ENCODE results near the gene SENP1.

The SENP1 gene

DNA sequence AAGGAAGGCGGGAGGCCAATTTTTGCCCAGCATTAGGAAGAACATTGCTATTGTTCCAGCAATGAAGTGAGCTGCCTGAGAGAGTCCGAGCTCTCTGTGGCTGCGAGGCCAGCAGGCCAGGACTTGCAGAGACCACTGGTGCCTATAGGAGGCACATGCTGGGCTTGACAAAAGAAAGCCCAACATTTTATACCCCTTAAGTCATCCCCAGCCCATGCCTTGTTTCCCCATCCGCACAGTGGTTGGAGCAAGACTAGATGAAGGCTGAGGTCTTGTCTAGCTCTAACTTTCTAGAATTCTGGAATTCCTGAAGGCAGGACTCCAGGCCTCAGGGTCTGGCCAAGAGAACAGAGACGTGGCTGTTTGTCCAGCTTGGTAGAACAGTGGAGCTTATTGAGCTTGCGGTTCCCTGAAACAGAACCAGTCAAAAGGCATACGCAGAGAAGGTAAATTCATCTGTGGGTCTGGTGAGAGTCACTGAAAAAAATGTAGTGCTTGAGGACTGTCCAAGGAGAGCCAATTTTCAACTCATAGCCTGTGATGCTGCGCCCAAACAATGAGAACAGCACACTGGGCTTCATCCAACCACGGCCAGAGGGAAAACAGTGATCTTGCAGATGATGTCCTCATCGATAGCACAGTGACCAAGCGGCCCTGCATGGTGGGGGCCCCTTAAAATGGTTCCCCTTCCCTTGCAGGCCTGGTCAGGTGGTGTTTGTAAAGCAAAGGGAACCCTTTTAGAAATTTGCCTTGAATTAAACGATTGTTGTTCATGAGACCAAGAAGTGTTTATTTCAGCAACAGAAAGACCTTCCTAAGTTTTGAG is 74.5 kb downstream of the SENP1 start:
- H3K36me3 ChIP-seq (ENCODE audit: insufficient read depth, low read length): no peaks in the 10 kb centered on the region
- DNase-seq (ENCODE audit: low read depth, low spot score): no peak
- no peak overlapping the region for H3K27ac ChIP-seq
- no peaks in the 10 kb centered on the region for H3K9me3 ChIP-seq (ENCODE audit: low read depth, low read length)
- no peak overlapping the region for H3K9ac ChIP-seq (ENCODE audit: insufficient read length)
- H3K4me3 ChIP-seq: no peak overlapping the region
- TF ChIP-seq FOXP2 (optimal IDR thresholded peaks at IDR 0.05; ENCODE audit: control extremely low read depth, extremely low read length, insufficient read depth): no peak
- no peak for TF ChIP-seq POLR2AphosphoS5 (IDR thresholded peaks at IDR 0.05; ENCODE audit: borderline replicate concordance, low read depth, low read length)
- TF ChIP-seq EZH2 (IDR thresholded peaks at IDR 0.05): no peak

DNA sequence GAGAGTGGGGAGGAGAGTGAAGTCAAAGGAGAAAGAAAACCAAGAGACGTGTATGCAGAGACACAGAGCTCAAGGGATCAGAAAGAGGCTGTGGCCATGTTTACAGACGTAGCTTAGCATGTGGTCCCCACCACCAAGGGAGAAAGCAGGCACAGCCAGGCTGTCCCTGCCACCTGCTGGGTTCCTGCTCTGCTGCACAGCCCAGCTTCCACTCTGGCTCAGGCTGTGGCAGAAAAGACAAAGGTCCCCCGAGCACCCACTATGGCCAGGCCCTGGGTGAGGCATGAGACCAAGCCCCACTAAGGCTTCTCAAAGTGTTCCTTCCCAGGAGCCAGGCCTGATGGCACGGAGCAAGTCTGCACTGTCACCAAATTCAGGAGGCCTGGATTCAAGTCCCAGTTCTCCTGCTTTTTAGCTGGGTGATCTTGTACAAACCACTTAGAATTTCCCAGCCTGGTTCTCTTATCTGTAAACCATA is 75.7 kb downstream of the SENP1 start:
- TF ChIP-seq EZH2 (IDR thresholded peaks at IDR 0.05): no peak
- TF ChIP-seq POLR2AphosphoS5 (IDR thresholded peaks at IDR 0.05; ENCODE audit: borderline replicate concordance, low read depth, low read length): no peak
- no peak for TF ChIP-seq FOXP2 (optimal IDR thresholded peaks at IDR 0.05; ENCODE audit: control extremely low read depth, extremely low read length, insufficient read depth)
- H3K9me3 ChIP-seq (ENCODE audit: low read depth, low read length): no peaks in the 10 kb centered on the region
- no peak overlapping the region for H3K4me3 ChIP-seq

DNA sequence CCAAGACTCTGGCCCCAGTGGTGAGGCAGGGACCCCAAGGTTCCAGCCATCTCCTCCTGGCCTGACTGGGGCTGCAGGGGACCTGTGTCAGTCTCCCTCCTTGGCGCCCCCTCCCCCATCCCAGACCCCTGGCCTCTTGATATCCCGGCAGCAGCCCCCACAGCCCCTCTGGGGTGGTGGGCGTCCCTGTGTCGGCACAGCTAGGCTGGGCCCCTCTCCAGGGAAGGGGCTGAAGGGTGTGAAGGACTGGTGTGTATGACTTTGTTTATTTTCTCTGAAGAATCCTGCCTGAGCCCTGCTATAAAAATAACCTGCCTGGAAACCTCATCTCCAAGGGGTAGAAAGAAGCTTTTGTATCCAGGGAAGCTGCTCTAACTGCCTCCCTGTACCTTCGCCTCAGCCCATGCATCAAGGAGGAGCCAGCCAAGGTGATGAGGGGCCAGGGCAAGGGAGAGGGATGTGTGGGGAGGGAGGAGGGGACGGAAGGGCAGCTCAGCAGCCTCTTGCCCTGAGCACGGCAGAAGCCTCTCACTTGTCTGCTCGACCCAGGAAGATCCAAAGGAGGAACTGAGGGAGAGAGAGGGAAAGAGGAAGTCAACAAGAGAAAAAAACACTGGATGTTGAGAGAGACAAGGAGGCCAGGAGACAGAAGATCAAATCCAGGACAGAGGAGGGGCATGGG is 76.2 kb downstream of the SENP1 start:
- Histone ChIP-seq H3K27ac (no peak overlapping the region), H3K9ac (ENCODE audit: insufficient read length) (no peak overlapping the region), H3K4me3 (no peak overlapping the region), H3K36me3 (ENCODE audit: insufficient read depth, low read length) (no peaks in the 10 kb centered on the region), H3K9me3 (ENCODE audit: low read depth, low read length) (no peaks in the 10 kb centered on the region)
- TF ChIP-seq EZH2 (IDR thresholded peaks at IDR 0.05): no peak
- TF ChIP-seq POLR2AphosphoS5 (IDR thresholded peaks at IDR 0.05; ENCODE audit: borderline replicate concordance, low read depth, low read length): no peak
- no peak for TF ChIP-seq FOXP2 (optimal IDR thresholded peaks at IDR 0.05; ENCODE audit: control extremely low read depth, extremely low read length, insufficient read depth)
- DNase-seq (ENCODE audit: low read depth, low spot score): no peak

More for the DNA sequence above, 75.7 kb downstream of the SENP1 start:
- Histone ChIP-seq H3K9ac (ENCODE audit: insufficient read length) (no peak overlapping the region), H3K36me3 (ENCODE audit: insufficient read depth, low read length) (no peaks in the 10 kb centered on the region), H3K27ac (no peak overlapping the region)
- DNase-seq (ENCODE audit: low read depth, low spot score): no peak

DNA sequence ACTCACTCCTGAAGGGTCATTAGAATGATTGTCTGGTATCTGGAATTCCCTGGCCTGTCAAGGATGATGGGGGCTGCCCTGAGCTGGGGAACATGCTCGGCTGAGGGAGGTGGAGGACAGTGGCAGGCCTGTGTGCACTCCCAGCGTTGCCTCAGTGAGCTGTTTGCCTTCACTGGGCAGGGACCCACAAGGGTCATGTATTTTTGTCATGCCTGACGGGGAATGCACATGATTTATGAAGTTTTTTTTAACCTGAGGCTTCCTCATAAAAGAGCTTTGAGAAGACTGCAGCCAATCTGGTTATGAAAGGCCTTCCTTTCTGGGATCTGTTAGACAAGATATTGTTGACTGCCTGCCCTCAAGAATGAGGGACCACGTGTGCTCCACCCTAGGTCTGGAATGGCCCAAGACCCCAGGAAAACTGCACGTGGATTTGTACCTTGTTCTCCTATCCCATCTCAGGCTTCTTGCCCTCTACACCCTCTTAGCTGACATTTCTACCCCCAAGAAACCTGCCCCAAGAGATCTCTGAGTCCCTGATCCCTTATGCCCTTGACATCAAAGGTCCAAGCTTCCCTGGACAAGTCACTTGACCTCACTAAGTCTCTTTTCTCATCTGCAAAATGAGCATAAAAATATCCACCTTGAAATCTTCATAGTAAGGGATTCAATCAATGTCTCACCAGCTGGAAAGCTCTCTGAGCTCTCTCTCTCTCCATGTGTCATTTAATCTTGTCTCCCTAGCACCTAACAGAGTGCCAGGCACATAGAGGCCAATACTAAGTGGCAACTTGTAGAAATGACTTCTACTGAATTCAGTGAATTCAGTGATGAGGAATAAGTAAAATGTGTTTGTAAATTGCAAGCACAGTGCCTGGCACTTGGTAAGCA is 77.1 kb downstream of the SENP1 start:
- TF ChIP-seq EZH2 (IDR thresholded peaks at IDR 0.05): no peak
- TF ChIP-seq POLR2AphosphoS5 (IDR thresholded peaks at IDR 0.05; ENCODE audit: borderline replicate concordance, low read depth, low read length): no peak
- TF ChIP-seq FOXP2 (optimal IDR thresholded peaks at IDR 0.05; ENCODE audit: control extremely low read depth, extremely low read length, insufficient read depth): no peak
- H3K9ac ChIP-seq (ENCODE audit: insufficient read length): no peak overlapping the region
- DNase-seq (ENCODE audit: low read depth, low spot score): no peak

GRCh38 chr12:48027183-48028002 is 78.5 kb downstream of the SENP1 start:
- no peak overlapping the region for H3K9ac ChIP-seq (ENCODE audit: insufficient read length)

More for the DNA sequence above, 77.1 kb downstream of the SENP1 start:
- no peak overlapping the region for H3K4me3 ChIP-seq
- H3K36me3 ChIP-seq (ENCODE audit: insufficient read depth, low read length): no peaks in the 10 kb centered on the region
- no peaks in the 10 kb centered on the region for H3K9me3 ChIP-seq (ENCODE audit: low read depth, low read length)
- no peak overlapping the region for H3K27ac ChIP-seq

DNA sequence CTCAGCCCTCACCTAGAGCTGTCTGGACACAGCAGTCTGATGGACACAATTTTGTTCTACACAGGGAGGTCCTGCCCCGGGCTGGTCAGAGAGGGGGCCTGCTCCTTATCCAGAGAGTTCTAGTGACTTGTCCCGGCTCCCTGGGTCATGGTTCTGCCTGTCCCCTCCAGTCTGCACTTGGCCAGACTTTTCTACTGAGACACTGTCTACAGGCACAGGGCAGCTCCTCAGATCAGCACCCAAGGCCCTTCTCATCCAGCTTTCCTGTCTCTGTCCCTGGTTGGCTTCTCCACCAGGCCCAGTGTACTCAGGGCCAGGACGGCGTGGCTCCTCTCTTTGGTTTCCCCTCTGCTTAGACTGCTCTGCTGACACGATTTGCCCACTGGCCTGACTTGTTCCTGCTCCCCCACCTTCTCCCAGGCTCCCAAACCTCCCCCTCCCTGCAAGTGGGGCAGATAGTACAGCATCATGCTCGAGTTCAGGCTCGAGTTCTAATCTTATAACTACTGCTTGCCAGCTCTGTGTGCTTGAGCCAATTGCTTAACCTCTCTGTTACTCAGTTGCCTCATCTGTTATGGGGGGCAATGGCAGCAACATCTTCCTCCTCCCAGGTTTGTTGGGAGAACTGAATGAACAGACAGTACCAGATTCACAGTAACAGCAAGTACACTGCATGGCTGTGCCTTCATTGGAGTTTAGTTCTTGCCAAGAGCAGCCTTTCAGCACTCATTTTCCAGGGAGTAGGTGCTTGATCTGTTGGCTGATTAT is 79.6 kb downstream of the SENP1 start:
- H3K4me3 ChIP-seq: no peak overlapping the region
- no peaks in the 10 kb centered on the region for H3K36me3 ChIP-seq (ENCODE audit: insufficient read depth, low read length)
- no peaks in the 10 kb centered on the region for H3K9me3 ChIP-seq (ENCODE audit: low read depth, low read length)
- no peak overlapping the region for H3K9ac ChIP-seq (ENCODE audit: insufficient read length)
- TF ChIP-seq EZH2 (IDR thresholded peaks at IDR 0.05) (no peak), FOXP2 (optimal IDR thresholded peaks at IDR 0.05; ENCODE audit: control extremely low read depth, extremely low read length, insufficient read depth) (no peak), POLR2AphosphoS5 (IDR thresholded peaks at IDR 0.05; ENCODE audit: borderline replicate concordance, low read depth, low read length) (no peak)
- no peak overlapping the region for H3K27ac ChIP-seq
- DNase-seq (ENCODE audit: low read depth, low spot score): no peak

More at GRCh38 chr12:48027183-48028002, 78.5 kb downstream of the SENP1 start:
- TF ChIP-seq FOXP2 (optimal IDR thresholded peaks at IDR 0.05; ENCODE audit: control extremely low read depth, extremely low read length, insufficient read depth) (no peak), POLR2AphosphoS5 (IDR thresholded peaks at IDR 0.05; ENCODE audit: borderline replicate concordance, low read depth, low read length) (no peak), EZH2 (IDR thresholded peaks at IDR 0.05) (no peak)
- H3K27ac ChIP-seq: no peak overlapping the region
- no peak for DNase-seq (ENCODE audit: low read depth, low spot score)
- no peak overlapping the region for H3K4me3 ChIP-seq
- H3K9me3 ChIP-seq (ENCODE audit: low read depth, low read length): no peaks in the 10 kb centered on the region
- H3K36me3 ChIP-seq (ENCODE audit: insufficient read depth, low read length): no peaks in the 10 kb centered on the region

DNA sequence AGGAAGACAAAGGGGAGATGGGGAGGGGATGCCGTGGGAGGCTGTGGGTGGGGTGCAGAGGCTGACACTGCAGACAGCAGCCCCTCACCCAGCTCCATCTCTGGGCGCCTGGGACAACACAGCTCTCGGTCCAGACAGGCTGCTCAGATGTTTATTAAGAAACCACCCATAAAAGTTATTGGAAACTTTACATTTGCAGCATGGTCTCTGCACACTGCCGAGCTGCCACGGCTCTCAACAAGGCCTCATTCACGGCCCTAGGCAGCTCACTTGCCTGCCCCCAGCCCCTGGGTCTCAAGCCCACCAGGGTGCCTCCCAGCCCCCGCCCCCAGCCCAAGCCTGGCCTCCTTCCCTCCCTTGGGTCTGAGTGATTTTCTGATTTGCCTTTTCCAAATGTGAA is 80.6 kb downstream of the SENP1 start:
- Histone ChIP-seq H3K9me3 (ENCODE audit: low read depth, low read length) (no peaks in the 10 kb centered on the region), H3K9ac (ENCODE audit: insufficient read length) (no peak overlapping the region), H3K27ac (no peak overlapping the region), H3K4me3 (no peak overlapping the region), H3K36me3 (ENCODE audit: insufficient read depth, low read length) (no peaks in the 10 kb centered on the region)
- TF ChIP-seq FOXP2 (optimal IDR thresholded peaks at IDR 0.05; ENCODE audit: control extremely low read depth, extremely low read length, insufficient read depth) (no peak), POLR2AphosphoS5 (IDR thresholded peaks at IDR 0.05; ENCODE audit: borderline replicate concordance, low read depth, low read length) (no peak), EZH2 (IDR thresholded peaks at IDR 0.05) (no peak)
- no peak for DNase-seq (ENCODE audit: low read depth, low spot score)

All from SK-N-MC (cell line).